Cerebellar cortex (tissue), 1 donor: ENCODE measurements around the gene TRIM10.

ENCODE experiments used
- DNase-seq: peaks from one replicate; pipeline ENCODE4 v3.0.0-alpha.2; 2015; ENCODE audit warnings: low spot score

TRIM10 gene, protein sequence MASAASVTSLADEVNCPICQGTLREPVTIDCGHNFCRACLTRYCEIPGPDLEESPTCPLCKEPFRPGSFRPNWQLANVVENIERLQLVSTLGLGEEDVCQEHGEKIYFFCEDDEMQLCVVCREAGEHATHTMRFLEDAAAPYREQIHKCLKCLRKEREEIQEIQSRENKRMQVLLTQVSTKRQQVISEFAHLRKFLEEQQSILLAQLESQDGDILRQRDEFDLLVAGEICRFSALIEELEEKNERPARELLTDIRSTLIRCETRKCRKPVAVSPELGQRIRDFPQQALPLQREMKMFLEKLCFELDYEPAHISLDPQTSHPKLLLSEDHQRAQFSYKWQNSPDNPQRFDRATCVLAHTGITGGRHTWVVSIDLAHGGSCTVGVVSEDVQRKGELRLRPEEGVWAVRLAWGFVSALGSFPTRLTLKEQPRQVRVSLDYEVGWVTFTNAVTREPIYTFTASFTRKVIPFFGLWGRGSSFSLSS

DNA sequence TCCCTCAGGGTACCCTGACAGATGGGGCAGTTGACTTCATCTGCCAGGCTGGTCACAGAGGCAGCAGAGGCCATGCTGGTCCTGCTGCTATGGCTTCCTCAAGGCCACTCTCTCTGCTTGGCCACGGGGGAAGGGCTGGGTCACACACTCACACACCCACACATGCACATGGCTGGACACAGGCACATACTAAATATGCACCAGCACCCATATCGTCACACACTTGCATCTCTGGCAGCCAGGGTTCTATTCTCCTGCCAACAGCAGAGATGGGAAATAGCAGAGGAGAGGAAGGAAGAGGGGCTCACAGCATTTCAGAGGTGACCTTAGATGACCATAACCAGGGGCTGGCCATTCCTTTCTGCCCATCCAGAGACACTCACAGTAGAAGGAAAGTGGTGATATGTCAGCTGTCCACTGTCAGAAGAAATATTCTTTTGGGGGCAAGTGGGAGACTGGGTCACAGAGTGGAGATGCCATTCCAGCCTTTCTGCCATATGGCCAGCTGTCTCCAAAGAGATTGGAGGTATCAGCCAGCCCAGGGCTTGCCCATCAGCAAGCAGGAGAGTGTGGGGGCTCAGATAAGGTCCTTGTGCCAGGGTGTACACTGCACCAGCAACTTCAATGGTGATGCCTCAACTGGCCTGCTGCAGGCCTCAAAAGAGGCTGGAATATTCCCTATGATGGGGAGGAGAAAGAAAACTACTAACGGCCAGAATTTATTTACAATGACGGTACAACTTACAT lies at the start of gene TRIM10:
TRIM10 (minus strand) TSS at position 427 of the 747 bp plus-strand sequence; CDS start at position 74, 353 bp downstream.
- no peak for DNase-seq

DNA sequence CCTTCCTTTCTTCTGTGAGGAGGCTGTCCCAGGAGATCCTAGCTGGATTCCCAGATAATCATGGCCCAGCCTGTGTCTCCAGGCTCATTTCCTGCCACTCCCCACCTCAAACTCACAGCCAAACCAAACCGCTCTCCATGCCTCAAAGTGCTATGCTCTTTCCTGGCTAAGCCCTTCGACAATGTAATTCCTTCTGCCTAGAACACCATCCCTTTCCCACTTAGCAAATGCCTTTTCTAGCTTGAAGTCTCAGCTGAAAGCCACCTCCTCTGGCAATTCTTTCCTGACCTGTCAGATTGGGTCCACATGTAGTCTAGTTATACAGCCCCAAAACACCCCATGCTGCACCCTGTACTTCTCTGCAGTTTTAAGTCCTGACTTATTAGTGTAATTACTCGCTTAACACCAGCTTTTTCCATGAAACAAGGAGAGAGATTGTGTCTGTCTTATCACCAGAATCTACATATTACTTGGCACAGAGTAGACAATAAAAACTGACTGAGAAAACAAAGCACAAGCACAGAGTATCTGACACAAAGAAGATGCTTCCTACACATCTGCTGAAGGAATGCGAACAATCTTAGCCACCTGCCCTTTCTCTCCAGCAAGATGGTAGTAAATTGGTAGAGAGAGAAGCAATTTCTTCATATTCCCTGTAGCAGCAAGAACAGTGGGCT lies 46.7 kb upstream of the TRIM10 start:
- no peak for DNase-seq

DNA sequence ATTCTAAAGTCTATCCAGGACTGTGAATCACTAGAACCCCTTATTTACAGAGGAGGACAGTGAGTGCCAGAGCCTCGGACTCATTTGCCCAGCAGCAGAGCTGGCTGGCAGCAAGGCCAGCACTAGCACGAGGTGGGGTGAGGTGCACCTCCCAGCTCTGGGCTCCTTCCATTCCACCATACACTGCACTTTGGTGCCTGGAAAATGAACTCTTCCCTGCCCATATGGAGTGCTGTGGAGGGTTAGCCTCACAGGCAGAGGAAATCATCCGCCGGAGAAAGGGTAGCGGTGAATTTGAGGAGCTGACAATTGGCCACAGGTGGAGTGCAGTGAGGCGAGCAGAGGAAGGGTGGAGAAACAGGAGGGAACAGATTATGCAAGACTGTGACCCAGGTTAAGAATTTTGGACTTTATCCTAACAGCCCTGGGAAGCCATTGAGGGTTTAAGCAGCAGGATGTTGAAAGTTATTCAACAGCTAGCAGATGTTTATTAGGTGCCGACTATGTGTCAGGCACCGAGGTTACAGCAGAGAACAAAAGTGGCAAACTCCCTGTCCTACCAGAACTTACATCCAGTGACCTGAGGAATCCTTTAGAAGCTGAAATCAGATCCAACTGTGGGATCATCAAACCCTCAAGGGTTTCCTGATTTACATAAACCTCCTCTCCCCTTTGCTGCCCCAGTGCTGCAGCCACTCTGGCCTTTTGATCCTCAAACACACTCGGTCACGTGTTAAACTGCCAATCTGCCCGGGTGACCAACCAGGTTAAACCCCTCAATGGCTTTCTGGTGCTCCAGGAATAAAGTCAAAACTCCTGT lies 46.0 kb upstream of the TRIM10 start:
- peak; percentile 15 for DNase-seq

DNA sequence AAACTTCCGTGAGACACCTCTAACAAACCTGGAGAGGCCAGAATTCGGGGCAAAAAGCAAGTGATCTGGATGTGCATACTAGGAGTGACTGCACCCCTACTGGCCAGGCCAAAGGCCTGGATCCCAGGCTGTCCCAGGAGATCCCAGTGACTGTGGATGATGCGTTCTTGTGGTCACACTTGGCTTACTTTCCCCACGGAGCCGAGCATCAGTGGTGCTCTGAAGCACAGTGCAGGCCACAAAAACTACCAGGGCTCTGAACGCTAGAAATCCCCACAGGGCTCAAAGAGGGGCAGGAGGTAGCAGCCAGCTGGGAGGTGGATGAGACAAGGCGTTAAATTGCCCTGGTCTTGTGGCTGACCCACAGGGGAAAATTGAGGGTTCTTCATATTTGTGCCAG lies 45.1 kb upstream of the TRIM10 start:
- no peak for DNase-seq

DNA sequence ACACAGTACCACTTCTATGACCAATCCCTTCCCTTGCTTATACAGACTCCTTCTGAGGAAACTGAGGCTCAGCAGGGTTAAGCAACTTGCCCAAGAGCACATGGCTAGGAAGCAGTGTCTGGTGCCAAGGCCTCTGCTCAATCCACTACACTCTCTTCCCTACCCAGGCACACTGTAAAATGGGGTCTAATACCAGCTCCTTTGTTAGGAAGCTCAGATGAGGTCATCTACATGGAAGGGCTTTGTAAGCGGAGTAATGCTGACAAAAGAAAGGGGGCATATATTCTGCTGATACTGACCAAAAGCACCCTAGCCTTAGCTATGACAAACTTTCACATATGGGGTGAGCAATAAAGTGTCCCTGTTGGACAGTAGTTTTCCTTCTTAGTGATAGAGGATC lies 43.1 kb upstream of the TRIM10 start:
- no peak for DNase-seq

DNA sequence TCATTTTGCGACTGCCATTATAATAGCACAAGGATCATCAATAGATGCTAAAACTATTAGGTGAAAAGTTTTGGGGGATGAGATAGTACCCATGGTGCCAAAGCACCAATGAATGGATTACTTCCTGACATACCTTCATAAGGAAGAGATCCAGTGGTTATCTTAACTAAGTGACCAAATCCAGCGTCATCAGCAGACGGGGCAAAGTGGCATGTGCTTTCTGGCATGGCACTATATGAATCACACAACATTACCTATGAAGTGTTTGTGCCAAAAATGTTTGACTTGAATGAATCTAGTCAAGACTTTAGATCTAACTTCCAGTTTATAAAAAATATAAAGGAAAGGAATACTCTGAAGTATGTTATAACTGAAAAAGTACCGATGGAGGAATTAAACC lies 41.4 kb upstream of the TRIM10 start:
- DNase-seq: no peak

DNA sequence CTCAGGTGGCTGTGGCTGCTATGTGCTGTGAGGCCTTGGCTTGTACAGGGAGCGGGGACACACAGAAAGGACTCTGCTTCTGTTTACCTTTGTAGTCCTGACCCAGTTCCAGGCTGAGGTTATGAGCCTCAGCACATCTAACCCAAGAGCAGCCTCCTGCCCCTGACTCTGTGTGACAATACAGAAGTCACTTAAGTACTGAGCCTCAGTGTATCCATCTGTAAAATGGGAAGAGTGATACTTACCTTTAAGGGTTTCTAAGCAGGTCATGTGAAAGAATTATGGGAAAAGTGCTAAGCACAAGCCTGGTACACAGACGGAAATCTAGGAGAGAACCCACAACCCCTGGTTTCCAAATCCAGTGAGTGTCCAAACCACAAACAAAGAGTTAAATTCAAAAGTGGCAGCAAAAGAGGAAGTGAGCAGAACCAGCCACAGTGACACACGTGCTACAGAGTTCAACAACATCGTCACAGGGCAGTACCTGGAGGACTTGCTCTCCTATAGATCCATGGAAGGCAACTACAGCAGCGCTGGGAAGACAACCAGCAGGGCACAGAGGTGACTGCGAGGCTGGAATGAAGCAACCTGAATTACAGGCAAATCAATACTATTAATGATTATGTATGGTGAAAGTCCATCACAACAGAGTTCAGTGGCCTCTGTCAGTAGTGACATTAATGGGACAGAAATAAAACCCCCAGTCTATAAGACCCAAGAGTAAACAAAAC lies 39.7 kb upstream of the TRIM10 start:
- no peak for DNase-seq

DNA sequence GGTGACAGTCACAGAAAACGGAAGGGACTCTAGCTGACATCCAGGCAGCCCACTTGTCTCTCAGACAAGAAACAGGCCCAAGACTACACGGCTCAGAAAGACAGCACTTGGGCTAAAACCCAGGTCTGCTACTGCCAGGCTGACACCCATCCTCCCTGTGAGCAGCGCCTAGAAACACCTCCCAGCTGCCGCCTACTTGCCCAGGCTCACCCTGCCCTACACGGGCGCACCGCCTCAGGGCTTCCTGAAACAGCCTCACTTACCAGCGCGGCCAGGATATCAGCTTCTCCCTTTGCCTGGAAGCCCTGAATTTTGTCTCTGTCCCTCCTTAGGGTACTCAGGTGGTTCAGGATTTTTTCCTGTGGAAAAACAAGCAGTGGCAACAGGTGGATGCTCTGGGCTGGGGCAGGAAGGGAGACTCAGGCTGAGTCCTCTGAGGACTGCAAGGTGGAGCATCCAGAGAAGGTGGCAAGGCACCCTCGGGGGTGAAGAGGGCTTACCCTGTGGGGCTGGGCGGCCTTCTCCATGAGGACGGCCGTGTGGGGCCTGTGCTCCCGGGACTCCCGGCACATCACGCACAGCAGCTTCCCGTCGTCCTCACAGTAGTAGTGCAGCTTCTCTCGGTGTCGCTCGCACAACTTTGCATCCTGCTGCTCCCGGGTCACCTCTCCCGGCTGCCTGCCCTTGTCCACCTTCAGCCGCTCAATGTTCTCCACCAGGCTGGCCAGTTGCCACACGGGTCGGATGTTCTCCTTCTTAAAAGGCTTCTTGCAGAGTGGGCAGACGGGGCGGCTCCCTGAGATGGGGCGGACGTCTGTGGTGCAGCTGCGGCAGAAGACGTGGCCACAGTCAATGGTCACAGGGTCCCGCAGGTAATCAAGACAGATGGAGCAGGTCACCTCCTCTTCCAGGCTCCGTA lies 37.4 kb upstream of the TRIM10 start:
- no peak for DNase-seq

DNA sequence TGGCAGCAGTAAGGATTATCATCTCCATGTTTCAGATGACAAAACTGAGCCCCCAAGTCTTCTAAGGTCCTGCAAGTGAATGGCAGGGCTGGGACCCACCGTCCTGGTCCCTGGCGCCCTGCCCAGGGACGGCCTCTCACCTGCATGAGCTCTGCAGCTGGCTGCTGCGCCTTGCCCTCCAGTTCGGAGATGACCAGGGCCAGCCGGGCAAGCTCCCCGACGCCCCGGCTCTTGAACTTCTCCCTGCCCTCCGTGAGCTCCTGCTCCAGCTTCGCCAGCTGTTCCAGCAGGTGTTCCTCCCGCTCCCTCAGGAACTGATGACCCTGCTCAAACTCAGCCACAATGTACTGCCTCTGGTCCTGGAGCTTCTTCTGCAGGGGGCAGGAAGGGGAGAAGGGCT lies 35.4 kb upstream of the TRIM10 start:
- DNase-seq: no peak

DNA sequence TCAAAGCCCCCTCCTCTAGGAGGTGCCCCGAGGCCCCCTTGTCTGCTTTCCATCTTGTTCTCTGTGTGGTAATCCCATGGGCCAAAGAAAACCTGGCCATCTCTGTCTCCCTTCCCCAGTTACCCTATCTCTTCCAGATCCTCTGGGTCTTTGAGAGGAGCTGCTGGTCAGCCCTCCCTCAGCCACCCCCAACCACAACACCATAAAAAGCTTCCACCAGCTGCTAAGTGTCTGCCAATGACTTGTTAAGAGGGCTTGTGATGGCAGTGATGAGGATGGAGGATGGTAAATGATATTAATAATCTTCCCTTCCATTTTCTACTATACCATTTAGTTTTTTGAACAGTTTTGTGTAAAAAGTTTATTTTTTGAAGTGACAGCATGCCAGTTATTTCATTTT lies 34.9 kb upstream of the TRIM10 start:
- no peak for DNase-seq

DNA sequence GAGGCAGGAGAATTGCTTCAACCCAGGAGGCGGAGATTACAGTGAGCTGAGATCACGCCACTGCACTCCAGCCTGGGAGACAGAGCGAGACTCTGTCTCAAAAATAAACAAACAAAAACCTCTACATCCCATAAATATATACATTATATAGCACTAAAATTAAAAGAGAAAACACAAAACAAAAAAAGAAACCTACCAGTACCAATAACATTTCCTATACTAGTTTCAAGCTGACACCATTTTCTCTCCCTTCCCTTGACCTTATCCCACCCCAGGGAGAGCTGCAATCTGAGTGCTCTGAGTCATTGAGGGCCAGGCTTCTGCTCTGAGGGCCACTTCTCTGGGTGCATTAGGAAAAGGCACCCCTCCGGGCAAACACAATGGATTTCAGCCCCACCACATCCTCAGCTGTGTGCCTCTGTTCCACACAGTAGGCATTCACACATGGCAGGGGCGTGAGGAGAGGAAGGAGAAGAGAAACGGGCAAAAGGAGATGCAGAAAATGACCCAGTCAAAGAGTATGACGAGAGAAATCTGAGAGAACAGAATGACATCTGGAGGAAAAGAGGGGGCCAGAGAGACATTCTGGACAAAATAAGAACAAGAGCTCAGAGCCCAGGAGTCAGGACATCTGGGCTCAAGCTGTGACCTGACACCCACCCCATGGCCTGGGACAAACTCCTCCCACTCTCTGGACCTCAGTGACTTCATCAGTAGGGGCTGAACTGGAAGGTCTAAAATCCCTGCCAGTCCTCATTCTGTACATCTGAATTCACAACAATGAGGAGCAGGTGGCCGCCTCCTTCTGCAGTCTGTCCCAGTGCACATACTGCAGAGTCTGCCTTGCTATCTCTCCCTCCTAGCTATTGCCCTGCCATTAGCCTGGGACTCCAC lies 34.0 kb upstream of the TRIM10 start:
- DNase-seq: no peak

DNA sequence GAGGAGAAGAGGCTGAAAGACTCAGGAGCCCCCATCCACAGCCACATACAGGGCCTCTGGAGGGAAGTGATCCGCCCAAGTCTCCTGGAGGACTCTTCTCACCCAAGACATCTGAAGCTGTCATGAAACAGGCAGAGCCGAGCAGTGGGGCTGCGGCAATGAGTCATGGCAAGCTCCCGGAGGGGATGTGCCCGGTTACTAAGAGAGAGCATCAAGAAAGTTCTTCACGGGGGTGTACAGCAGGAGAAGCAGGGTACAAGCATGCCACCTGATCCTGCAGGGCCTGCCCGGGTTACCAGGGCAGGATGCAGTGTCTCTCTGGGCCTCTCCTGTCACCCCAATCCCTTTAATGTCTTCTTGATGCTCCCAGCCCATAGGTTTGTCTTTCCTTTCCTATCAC lies 31.1 kb upstream of the TRIM10 start:
- DNase-seq: no peak

DNA sequence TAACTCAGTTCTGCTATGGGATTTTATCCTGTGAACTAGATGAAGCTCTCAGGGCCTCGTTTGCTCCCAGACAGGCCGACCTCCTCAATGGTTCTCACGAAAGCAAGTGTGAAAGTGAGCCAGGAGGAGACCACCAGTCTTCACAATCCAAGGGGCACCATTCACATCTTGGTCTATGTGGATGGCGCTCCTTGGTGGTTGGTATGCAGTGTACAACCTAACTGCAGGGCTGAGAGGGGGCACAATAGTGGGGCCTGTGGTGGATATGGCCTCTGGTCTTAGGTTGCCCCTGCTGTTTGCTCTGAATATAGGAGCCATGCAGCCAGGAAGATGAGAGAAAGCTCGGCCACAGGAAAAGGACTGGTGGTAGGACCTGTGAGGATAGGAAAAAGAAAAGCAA lies 27.5 kb upstream of the TRIM10 start:
- DNase-seq: no peak

DNA sequence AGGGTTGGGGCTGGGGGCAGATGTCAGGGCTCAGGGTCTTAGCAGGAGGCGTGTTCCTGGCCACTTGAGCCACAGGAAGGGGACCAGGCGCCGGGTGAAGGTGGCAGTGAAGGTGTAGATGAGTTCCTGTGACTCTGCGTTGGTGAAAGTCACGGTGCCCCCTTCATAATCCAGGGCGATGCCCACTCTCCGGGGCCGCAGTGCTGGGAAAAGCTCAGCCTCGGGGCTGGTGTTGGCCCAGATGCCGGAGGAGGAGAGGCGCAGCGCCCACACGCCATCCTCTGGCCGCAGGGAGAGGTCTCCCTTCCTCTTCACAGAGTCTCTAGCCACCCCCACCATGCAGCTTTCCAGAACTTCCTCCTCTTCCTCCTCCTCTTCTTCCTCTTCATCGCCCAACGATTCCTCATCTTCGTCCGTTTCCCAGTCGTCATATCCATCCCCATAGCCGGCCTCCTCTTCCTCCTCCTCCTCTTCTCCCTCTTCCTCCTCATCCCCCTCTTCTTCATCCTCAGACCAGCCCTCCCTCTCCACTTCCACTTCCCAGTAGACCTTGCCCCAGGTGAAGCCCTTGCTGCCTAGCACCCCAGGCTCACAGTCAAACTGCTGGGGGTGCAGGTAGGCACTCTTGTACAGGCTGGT lies 25.0 kb upstream of the TRIM10 start:
- DNase-seq: no peak

DNA sequence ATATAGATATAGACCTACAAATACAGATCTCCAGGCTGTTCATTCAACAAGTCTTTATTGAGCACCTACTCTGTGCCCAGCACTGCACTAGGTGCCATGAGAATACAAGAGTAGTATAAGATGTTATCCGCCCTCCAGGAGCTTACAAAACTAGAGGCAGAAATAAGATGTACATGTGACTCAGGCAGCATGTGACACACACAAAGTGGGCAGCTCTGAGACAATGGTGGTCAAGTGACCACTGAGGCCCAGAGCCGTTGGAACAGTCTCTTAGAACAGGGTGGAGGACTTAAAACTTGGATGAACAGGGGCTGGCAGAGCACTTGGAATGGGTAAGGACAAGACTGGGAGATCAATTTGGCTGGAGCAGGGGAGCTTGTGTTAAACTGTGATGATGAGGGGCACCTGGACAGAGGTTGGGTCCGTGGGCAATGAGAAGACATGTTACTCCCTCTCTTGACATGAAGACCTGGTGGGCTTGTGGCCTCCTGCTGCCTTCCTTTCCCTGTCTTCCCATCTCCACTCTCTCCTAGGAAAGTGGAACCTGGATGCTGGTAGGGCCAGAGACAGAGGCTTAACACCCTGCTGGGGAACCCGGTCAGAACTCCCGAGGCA lies 23.5 kb upstream of the TRIM10 start:
- DNase-seq: no peak

DNA sequence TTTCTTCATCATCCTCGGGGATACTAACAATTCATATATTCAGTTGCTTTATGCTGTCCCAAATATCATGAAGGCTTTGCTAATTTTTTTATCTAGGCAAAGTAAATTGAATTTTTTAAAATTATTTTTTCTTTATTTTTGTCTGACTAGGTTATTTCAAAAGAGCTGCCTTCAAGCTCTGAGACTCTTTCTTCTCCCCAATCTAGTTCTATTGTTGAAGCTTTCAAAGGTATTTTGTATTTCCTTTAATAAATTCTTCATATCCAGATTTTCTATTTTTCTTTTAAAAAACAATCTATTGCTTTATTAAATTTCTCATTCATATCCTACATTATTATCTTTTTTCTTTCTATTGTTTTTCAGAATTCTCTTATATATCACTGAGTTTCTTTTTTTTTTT lies 19.1 kb upstream of the TRIM10 start:
- no peak for DNase-seq

DNA sequence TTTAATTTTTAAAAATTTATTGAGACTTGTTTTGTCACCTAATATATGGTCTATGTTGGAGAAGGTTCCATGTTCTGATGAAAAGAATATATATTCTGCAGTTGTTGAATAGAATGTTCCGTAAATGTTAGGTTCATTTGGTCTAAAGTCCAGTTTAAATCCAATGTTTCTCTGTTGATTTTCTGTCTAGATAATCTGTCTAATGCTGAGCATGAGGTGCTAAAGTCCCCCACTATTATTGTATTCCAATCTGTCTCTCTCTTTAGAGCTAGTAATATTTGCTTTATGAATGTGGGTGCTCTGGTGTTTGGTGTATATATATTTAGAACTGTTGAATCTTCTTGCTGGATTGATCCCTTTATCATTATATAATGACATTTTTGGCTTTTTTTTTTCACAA lies 17.8 kb upstream of the TRIM10 start:
- DNase-seq: no peak

DNA sequence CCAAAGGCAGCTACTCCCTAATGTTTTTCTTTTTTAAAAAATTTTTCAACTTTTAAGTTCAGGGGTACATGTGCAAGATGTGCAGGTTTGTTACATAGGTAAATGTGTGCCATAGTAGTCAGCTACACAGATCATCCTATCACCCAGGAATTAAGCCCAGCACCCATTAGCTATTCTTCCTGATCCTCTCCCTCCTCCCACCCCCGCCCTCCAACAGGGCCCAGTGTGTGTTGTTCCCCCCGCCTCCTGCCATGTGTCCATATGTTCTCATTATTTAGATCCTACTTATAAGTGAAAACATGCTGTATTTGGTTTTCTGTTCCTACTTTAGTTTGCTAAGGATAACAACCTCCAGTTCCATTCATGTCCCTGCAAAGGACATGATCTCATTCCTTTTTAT lies 14.8 kb upstream of the TRIM10 start:
- no peak for DNase-seq
